Thoracic aorta (tissue), 2 donors: Measurements from ENCODE around the gene IL6ST. TPM values are rescaled to one million over a fixed set of nuclear protein-coding genes. Genes with fewer than 3 reads are reported as not detected.
A peak's percentile ranks its signal among the peaks of the same experiment; 100 is the strongest.

Source experiments
- ATAC-seq: fragments of 150-250 bp; one replicate; pipeline ENCODE4 v1.8.0; 2017; ENCODE audit warnings: low read depth; ENCODE audit not compliant: insufficient number of reproducible peaks, low FRiP score
- DNase-seq: peaks from one replicate; pipeline ENCODE4 v3.0.0-alpha.2; 2020; ENCODE audit warnings: low spot score
- H3K27ac ChIP-seq, 2 donors: fragments of 200-600 bp; sonication (generic); 1 replicate in 1 of 2; 2 replicates in 1 of 2; pipeline ENCODE4 v1.5.1; 2016; ENCODE audit warnings: mild to moderate bottlenecking in 2 of 2, moderate library complexity in 2 of 2
- H3K27me3 ChIP-seq: fragments of 200-600 bp; sonication (generic); replicated peaks from 2 replicates; pipeline ENCODE4 v1.6.0; 2016; ENCODE audit warnings: mild to moderate bottlenecking; ENCODE audit not compliant: insufficient read depth
- H3K36me3 ChIP-seq: fragments of 200-600 bp; sonication (generic); one replicate; pipeline ENCODE4 v1.5.1; 2016
- H3K4me1 ChIP-seq, 2 donors: fragments of 200-600 bp; sonication (generic); 1 replicate in 1 of 2; 2 replicates in 1 of 2; pipeline versions ENCODE4 v1.5.1 to v1.6.0; 2016; ENCODE audit warnings: low read depth in 2 of 2, mild to moderate bottlenecking in 1 of 2; ENCODE audit not compliant: control insufficient read depth in 1 of 2
- H3K4me3 ChIP-seq: fragments of 200-600 bp; sonication (generic); 2 replicates; pipeline ENCODE4 v1.5.1; 2016; ENCODE audit warnings: mild to moderate bottlenecking
- H3K9me3 ChIP-seq: fragments of 200-600 bp; sonication (generic); 2 replicates; pipeline ENCODE4 v1.5.1; 2016
- total RNA-seq, 2 donors: library from RNA; depleted of rRNA; stranded (reverse); fragments of >200 nt; gene quantifications; one replicate each; pipeline versions ENCODE4 v1.1.0 to v1.2.3, GENCODE V29; 2016
- TF ChIP-seq, protein P1 (sequence below): fragments of 200-600 bp; sonication (generic); IDR thresholded peaks from one replicate; pipeline ENCODE4 v1.5.1; 2019; ENCODE audit warnings: antibody characterized with exemption

IL6ST gene
- total RNA-seq, 2 donors from 2014 or later: 236 to 490 TPM

DNA sequence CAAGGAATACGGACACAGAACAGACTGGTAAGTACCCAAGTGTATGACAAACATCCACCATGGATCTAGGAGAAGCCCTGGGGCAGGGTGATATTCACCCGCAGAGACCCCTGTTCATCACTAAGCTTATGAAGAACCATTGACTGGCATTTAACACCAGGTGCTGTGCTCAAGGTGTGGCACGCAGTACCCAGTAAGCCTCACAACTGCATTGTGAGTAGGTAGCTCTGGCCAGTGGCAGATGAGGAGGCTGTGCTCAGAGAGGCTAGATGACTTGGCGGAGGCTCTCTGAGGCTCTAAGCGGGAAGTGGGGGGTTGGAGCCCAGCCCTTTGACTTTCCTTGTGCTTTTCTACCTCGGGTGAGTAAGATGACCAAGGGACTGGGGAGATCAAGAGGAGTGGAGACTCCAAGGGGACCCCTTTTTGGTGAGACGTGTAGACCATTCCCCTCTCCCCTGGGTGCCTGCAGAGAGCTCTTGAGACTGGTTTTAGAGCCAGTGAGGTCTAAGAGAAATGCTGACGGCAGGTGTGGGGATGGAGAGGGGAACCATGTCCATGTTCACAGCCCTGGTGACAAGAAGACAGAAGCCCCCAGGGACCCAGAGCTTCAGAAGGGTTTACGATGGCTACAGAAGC lies 70.8 kb downstream of the IL6ST start:
- DNase-seq (no peak), ATAC-seq (no peak)
- Histone ChIP-seq H3K4me1 (peaks cover 0 to 4% of the 10 kb centered on the region in 2 donors), H3K9me3 (no peaks in the 10 kb centered on the region), H3K27ac (no peak overlapping the region), H3K4me3 (peak overlapping the region; percentile 73), H3K36me3 (no peaks in the 10 kb centered on the region), H3K27me3 (no peaks in the 10 kb centered on the region)
- TF ChIP-seq, protein P1, sequence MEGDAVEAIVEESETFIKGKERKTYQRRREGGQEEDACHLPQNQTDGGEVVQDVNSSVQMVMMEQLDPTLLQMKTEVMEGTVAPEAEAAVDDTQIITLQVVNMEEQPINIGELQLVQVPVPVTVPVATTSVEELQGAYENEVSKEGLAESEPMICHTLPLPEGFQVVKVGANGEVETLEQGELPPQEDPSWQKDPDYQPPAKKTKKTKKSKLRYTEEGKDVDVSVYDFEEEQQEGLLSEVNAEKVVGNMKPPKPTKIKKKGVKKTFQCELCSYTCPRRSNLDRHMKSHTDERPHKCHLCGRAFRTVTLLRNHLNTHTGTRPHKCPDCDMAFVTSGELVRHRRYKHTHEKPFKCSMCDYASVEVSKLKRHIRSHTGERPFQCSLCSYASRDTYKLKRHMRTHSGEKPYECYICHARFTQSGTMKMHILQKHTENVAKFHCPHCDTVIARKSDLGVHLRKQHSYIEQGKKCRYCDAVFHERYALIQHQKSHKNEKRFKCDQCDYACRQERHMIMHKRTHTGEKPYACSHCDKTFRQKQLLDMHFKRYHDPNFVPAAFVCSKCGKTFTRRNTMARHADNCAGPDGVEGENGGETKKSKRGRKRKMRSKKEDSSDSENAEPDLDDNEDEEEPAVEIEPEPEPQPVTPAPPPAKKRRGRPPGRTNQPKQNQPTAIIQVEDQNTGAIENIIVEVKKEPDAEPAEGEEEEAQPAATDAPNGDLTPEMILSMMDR: no peak

DNA sequence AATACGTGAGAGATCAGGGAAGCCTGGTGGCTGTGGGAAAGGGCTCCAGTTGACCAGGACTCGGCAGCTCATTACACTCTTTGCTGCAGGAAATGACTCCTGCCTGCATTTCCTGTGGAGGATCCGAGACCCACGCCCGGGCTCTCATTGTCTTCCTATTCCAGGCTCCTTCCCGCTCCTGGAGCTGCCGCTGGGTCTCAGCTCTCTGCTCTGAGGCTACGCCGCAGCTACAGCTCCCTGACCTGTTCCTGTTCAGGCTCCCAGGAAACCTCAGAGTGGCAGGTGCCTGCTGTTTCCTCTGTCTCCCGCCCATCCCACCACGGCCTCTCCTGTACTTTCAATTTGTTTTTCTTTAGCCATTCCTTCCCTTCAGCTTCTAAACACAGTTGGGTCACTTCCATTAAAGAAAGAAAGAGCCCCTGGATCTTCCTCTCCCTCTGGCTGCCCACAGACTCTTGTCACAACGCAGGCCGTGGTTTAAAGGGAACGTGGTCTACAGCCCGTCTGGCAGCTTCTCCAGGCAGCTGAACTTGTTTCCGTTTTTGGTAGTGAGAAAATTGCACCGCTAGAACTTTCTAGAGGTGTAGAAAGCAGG lies 71.5 kb downstream of the IL6ST start:
- no peak overlapping the region for H3K27ac ChIP-seq
- TF ChIP-seq, protein P1: no peak
- H3K27me3 ChIP-seq: no peaks in the 10 kb centered on the region
- DNase-seq (no peak), ATAC-seq (no peak)
- no peaks in the 10 kb centered on the region for H3K36me3 ChIP-seq
- H3K4me1 ChIP-seq: peaks cover 0 to 4% of the 10 kb centered on the region in 2 donors
- peak overlapping the region; percentile 73 for H3K4me3 ChIP-seq
- H3K9me3 ChIP-seq: no peaks in the 10 kb centered on the region

DNA sequence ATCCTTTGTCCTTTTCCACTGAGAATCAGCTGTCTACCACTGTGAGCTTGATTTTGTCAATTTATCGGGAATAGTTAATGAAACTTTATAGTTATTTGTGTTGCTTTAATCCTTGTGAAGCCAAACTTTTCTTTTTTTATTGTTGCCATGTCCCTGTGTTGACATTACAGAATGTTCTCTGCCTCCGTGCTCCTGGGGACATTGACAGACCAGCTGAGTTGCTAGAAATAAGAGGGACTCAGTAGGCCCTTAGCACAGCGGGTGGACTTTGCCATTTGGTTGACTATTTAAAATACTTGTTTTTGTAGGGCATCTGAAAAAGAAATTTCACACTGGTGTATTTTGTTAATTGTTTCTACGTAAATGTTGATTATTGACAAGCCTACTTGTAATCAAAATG lies 73.1 kb downstream of the IL6ST start:
- DNase-seq (no peak), ATAC-seq (no peak)
- no peak overlapping the region for H3K4me3 ChIP-seq
- no peaks in the 10 kb centered on the region for H3K36me3 ChIP-seq
- no peaks in the 10 kb centered on the region for H3K9me3 ChIP-seq
- H3K27ac ChIP-seq: no peak overlapping the region
- H3K27me3 ChIP-seq: no peaks in the 10 kb centered on the region
- TF ChIP-seq, protein P1: no peak
- peaks cover 0 to 4% of the 10 kb centered on the region in 2 donors for H3K4me1 ChIP-seq

DNA sequence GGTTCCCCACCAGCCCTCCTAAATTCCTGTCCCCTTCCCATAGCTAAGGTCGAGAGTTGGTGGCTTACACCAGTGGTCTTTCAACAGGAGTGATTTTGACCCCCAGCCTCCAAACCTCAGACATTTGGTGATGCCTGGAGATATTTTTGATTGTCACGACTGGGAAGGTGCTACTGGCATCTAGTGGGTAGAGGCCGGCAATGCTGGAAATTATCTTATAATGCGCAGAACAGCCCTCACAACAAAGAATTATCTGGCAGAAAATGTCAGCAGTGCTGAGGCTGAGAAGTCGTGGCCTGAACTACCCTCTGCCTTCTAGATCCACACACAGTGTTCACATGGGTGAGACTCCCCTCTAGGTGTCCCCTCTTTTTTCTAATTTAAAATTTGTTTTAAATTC lies 74.0 kb downstream of the IL6ST start:
- TF ChIP-seq, protein P1: no peak
- Histone ChIP-seq H3K9me3 (no peaks in the 10 kb centered on the region), H3K27ac (no peak overlapping the region), H3K27me3 (no peaks in the 10 kb centered on the region), H3K4me1 (peaks cover 0 to 6% of the 10 kb centered on the region in 2 donors), H3K4me3 (no peak overlapping the region), H3K36me3 (no peaks in the 10 kb centered on the region)
- DNase-seq (no peak), ATAC-seq (no peak)

DNA sequence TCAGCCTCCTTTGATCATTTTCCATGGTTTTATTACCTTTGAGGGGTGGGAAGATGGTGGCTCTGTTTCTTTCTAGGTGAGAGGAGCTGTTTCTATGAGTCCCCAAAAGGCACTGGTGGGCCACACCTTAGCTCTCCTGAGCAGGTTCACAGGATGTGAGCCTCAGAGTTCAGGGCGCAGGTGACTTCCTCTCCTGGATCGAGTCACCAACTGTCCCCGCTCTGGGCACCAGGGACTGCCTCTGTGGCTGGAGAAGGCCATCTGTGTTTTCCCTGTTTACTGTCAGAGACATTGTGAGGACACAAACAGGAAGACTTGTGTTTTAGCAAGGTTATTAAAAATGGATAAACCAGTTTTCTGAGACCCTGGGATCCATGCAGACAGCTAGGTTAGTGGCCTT lies 75.1 kb downstream of the IL6ST start:
- ATAC-seq: no peak
- Histone ChIP-seq H3K27ac (no peak overlapping the region), H3K4me1 (peaks cover 0 to 14% of the 10 kb centered on the region in 2 donors), H3K36me3 (no peaks in the 10 kb centered on the region), H3K4me3 (no peak overlapping the region), H3K27me3 (no peaks in the 10 kb centered on the region), H3K9me3 (no peaks in the 10 kb centered on the region)
- no peak for DNase-seq
- TF ChIP-seq, protein P1: no peak
